Measurements from ENCODE around the gene SLC6A19.

Gene SLC6A19

GRCh38 chr5:1246711-1247431, 45.5 kb downstream of the SLC6A19 start:
- Histone ChIP-seq H3K27me3 (ENCODE audit: control insufficient read depth, insufficient read depth, low read length) (no peaks in the 10 kb centered on the region), H3K9me3 (ENCODE audit: control insufficient read depth, low read depth, low read length) (no peaks in the 10 kb centered on the region), H3K9ac (ENCODE audit: low read length) (no peak overlapping the region), H3K36me3 (ENCODE audit: control insufficient read depth, low read depth, low read length) (no peaks in the 10 kb centered on the region), H3K27ac (ENCODE audit: low read length) (no peak overlapping the region), H3K4me1 (ENCODE audit: control insufficient read depth, low read depth, low read length) (no peaks in the 10 kb centered on the region), H3K4me3 (ENCODE audit: low read length) (no peak overlapping the region)

- no peak overlapping the region for H3K4me3 ChIP-seq (ENCODE audit: low read length)
- H3K9me3 ChIP-seq (ENCODE audit: control insufficient read depth, low read depth, low read length): no peaks in the 10 kb centered on the region
- no peaks in the 10 kb centered on the region for H3K36me3 ChIP-seq (ENCODE audit: control insufficient read depth, low read depth, low read length)
- H3K27me3 ChIP-seq (ENCODE audit: control insufficient read depth, insufficient read depth, low read length): no peaks in the 10 kb centered on the region
- H3K4me1 ChIP-seq (ENCODE audit: control insufficient read depth, low read depth, low read length): no peaks in the 10 kb centered on the region
- no peak overlapping the region for H3K27ac ChIP-seq (ENCODE audit: low read length)
- no peak overlapping the region for H3K9ac ChIP-seq (ENCODE audit: low read length)
Measured at GRCh38 chr5:1247811-1248210, 46.4 kb downstream of the SLC6A19 start.

GRCh38 chr5:1249366-1250280, 48.2 kb downstream of the SLC6A19 start:
- no peaks in the 10 kb centered on the region for H3K4me1 ChIP-seq (ENCODE audit: control insufficient read depth, low read depth, low read length)
- no peak overlapping the region for H3K9ac ChIP-seq (ENCODE audit: low read length)
- H3K4me3 ChIP-seq (ENCODE audit: low read length): no peak overlapping the region
- no peaks in the 10 kb centered on the region for H3K9me3 ChIP-seq (ENCODE audit: control insufficient read depth, low read depth, low read length)
- no peaks in the 10 kb centered on the region for H3K27me3 ChIP-seq (ENCODE audit: control insufficient read depth, insufficient read depth, low read length)
- H3K36me3 ChIP-seq (ENCODE audit: control insufficient read depth, low read depth, low read length): no peaks in the 10 kb centered on the region
- H3K27ac ChIP-seq (ENCODE audit: low read length): no peak overlapping the region

- Histone ChIP-seq H3K4me1 (ENCODE audit: control insufficient read depth, low read depth, low read length) (no peaks in the 10 kb centered on the region), H3K9ac (ENCODE audit: low read length) (no peak overlapping the region), H3K36me3 (ENCODE audit: control insufficient read depth, low read depth, low read length) (no peaks in the 10 kb centered on the region), H3K27ac (ENCODE audit: low read length) (no peak overlapping the region), H3K9me3 (ENCODE audit: control insufficient read depth, low read depth, low read length) (no peaks in the 10 kb centered on the region), H3K4me3 (ENCODE audit: low read length) (no peak overlapping the region), H3K27me3 (ENCODE audit: control insufficient read depth, insufficient read depth, low read length) (no peaks in the 10 kb centered on the region)
Measured at GRCh38 chr5:1251678-1252580, 50.5 kb downstream of the SLC6A19 start.

- Histone ChIP-seq H3K4me1 (ENCODE audit: control insufficient read depth, low read depth, low read length) (no peaks in the 10 kb centered on the region), H3K36me3 (ENCODE audit: control insufficient read depth, low read depth, low read length) (no peaks in the 10 kb centered on the region), H3K9ac (ENCODE audit: low read length) (no peak overlapping the region), H3K4me3 (ENCODE audit: low read length) (no peak overlapping the region), H3K27me3 (ENCODE audit: control insufficient read depth, insufficient read depth, low read length) (no peaks in the 10 kb centered on the region), H3K9me3 (ENCODE audit: control insufficient read depth, low read depth, low read length) (no peaks in the 10 kb centered on the region), H3K27ac (ENCODE audit: low read length) (no peak overlapping the region)
Measured at GRCh38 chr5:1252681-1253080, 51.3 kb downstream of the SLC6A19 start.

GRCh38 chr5:1253456-1254105, 52.2 kb downstream of the SLC6A19 start:
- Histone ChIP-seq H3K27ac (ENCODE audit: low read length) (no peak overlapping the region), H3K27me3 (ENCODE audit: control insufficient read depth, insufficient read depth, low read length) (no peaks in the 10 kb centered on the region), H3K9ac (ENCODE audit: low read length) (no peak overlapping the region), H3K4me1 (ENCODE audit: control insufficient read depth, low read depth, low read length) (no peaks in the 10 kb centered on the region), H3K4me3 (ENCODE audit: low read length) (no peak overlapping the region), H3K9me3 (ENCODE audit: control insufficient read depth, low read depth, low read length) (no peaks in the 10 kb centered on the region), H3K36me3 (ENCODE audit: control insufficient read depth, low read depth, low read length) (no peaks in the 10 kb centered on the region)

GRCh38 chr5:1254196-1254595, 52.8 kb downstream of the SLC6A19 start:
- no peak overlapping the region for H3K9ac ChIP-seq (ENCODE audit: low read length)
- H3K4me3 ChIP-seq (ENCODE audit: low read length): no peak overlapping the region
- H3K27me3 ChIP-seq (ENCODE audit: control insufficient read depth, insufficient read depth, low read length): no peaks in the 10 kb centered on the region
- H3K27ac ChIP-seq (ENCODE audit: low read length): no peak overlapping the region
- H3K36me3 ChIP-seq (ENCODE audit: control insufficient read depth, low read depth, low read length): no peaks in the 10 kb centered on the region
- H3K4me1 ChIP-seq (ENCODE audit: control insufficient read depth, low read depth, low read length): no peaks in the 10 kb centered on the region
- no peaks in the 10 kb centered on the region for H3K9me3 ChIP-seq (ENCODE audit: control insufficient read depth, low read depth, low read length)

- no peak overlapping the region for H3K9ac ChIP-seq (ENCODE audit: low read length)
- H3K4me3 ChIP-seq (ENCODE audit: low read length): no peak overlapping the region
- H3K4me1 ChIP-seq (ENCODE audit: control insufficient read depth, low read depth, low read length): no peaks in the 10 kb centered on the region
- no peaks in the 10 kb centered on the region for H3K27me3 ChIP-seq (ENCODE audit: control insufficient read depth, insufficient read depth, low read length)
- H3K36me3 ChIP-seq (ENCODE audit: control insufficient read depth, low read depth, low read length): no peaks in the 10 kb centered on the region
- no peaks in the 10 kb centered on the region for H3K9me3 ChIP-seq (ENCODE audit: control insufficient read depth, low read depth, low read length)
- no peak overlapping the region for H3K27ac ChIP-seq (ENCODE audit: low read length)
Measured at GRCh38 chr5:1255081-1255561, 53.7 kb downstream of the SLC6A19 start.

GRCh38 chr5:1256776-1257175, 55.4 kb downstream of the SLC6A19 start:
- H3K4me3 ChIP-seq (ENCODE audit: low read length): no peak overlapping the region
- H3K36me3 ChIP-seq (ENCODE audit: control insufficient read depth, low read depth, low read length): no peaks in the 10 kb centered on the region
- H3K9me3 ChIP-seq (ENCODE audit: control insufficient read depth, low read depth, low read length): no peaks in the 10 kb centered on the region
- no peak overlapping the region for H3K27ac ChIP-seq (ENCODE audit: low read length)
- no peaks in the 10 kb centered on the region for H3K27me3 ChIP-seq (ENCODE audit: control insufficient read depth, insufficient read depth, low read length)
- H3K9ac ChIP-seq (ENCODE audit: low read length): no peak overlapping the region
- H3K4me1 ChIP-seq (ENCODE audit: control insufficient read depth, low read depth, low read length): no peaks in the 10 kb centered on the region

- no peaks in the 10 kb centered on the region for H3K27me3 ChIP-seq (ENCODE audit: control insufficient read depth, insufficient read depth, low read length)
- H3K4me1 ChIP-seq (ENCODE audit: control insufficient read depth, low read depth, low read length): no peaks in the 10 kb centered on the region
- H3K9ac ChIP-seq (ENCODE audit: low read length): no peak overlapping the region
- H3K9me3 ChIP-seq (ENCODE audit: control insufficient read depth, low read depth, low read length): no peaks in the 10 kb centered on the region
- no peak overlapping the region for H3K4me3 ChIP-seq (ENCODE audit: low read length)
- H3K27ac ChIP-seq (ENCODE audit: low read length): no peak overlapping the region
- H3K36me3 ChIP-seq (ENCODE audit: control insufficient read depth, low read depth, low read length): no peaks in the 10 kb centered on the region
Measured at GRCh38 chr5:1257363-1257762, 56.0 kb downstream of the SLC6A19 start.

GRCh38 chr5:1257841-1258240, 56.4 kb downstream of the SLC6A19 start:
- Histone ChIP-seq H3K9ac (ENCODE audit: low read length) (no peak overlapping the region), H3K27ac (ENCODE audit: low read length) (no peak overlapping the region), H3K4me3 (ENCODE audit: low read length) (no peak overlapping the region), H3K4me1 (ENCODE audit: control insufficient read depth, low read depth, low read length) (no peaks in the 10 kb centered on the region), H3K27me3 (ENCODE audit: control insufficient read depth, insufficient read depth, low read length) (no peaks in the 10 kb centered on the region), H3K9me3 (ENCODE audit: control insufficient read depth, low read depth, low read length) (no peaks in the 10 kb centered on the region), H3K36me3 (ENCODE audit: control insufficient read depth, low read depth, low read length) (no peaks in the 10 kb centered on the region)
